CD4-positive, alpha-beta memory T cell (primary cell): ENCODE measurements around the gene TSEN34. TPM values are rescaled to one million over a fixed set of nuclear protein-coding genes. Genes with fewer than 3 reads are reported as not detected.
"Not testable (repeated sequence)": the region's sequence is repeated elsewhere in the genome, so short reads cannot be mapped to it uniquely, and the experiment has no call there.

ENCODE experiments used
- CTCF ChIA-PET: fragments of 350-600 bp; sonication (Branson Sonifier 250); formaldehyde crosslinking; loops from one replicate; lab custom pipeline; 2021; ENCODE audit warnings: inconsistent platforms; ENCODE audit not compliant: partially characterized antibody; lab: Charles Lee
- POLR2A ChIA-PET: fragments of 350-600 bp; sonication (Branson Sonifier 250); formaldehyde crosslinking; loops from one replicate; lab custom pipeline; 2021; ENCODE audit not compliant: partially characterized antibody; lab: Charles Lee
- DNase-seq, 5 donors: peaks; one replicate each; pipeline versions ENCODE4 v3.0.0 to v3.0.0-alpha.2; 2020 to 2022; ENCODE audit warnings: mixed read lengths in 1 of 5
- H3K27ac ChIP-seq: one replicate; pipeline ENCODE4 v1.7.0; 2013; ENCODE audit warnings: low read depth, low read length
- H3K27me3 ChIP-seq: 2 replicates; pipeline ENCODE4 v1.7.0; 2013; ENCODE audit warnings: mild to moderate bottlenecking, low read length, moderate library complexity; ENCODE audit not compliant: insufficient read depth
- H3K36me3 ChIP-seq: 2 replicates; pipeline ENCODE4 v1.7.0; 2013; ENCODE audit warnings: mild to moderate bottlenecking, low read length, moderate library complexity; ENCODE audit not compliant: insufficient read depth
- H3K4me1 ChIP-seq: 2 replicates; pipeline ENCODE4 v1.7.0; 2013; ENCODE audit warnings: mild to moderate bottlenecking, low read length, moderate library complexity; ENCODE audit not compliant: insufficient read depth
- H3K4me3 ChIP-seq, 2 donors: one replicate each; pipeline ENCODE4 v1.7.0; 2013; ENCODE audit warnings: low read length in 2 of 2, mild to moderate bottlenecking in 1 of 2
- H3K9me3 ChIP-seq, 2 donors: one replicate each; pipeline ENCODE4 v1.7.0; 2013; ENCODE audit warnings: low read length in 2 of 2, control low read depth in 1 of 2; ENCODE audit not compliant: control insufficient read depth in 1 of 2
- H3K27ac Mint-ChIP-seq, 7 donors: one replicate each; pipeline ENCODE4 v1.8.0; 2020 to 2021; ENCODE audit warnings: mixed read lengths in 7 of 7, mild to moderate bottlenecking in 6 of 7, inconsistent platforms in 3 of 7, moderate library complexity in 3 of 7
- H3K27me3 Mint-ChIP-seq, 2 donors: one replicate each; pipeline ENCODE4 v1.8.0; 2020 to 2021; ENCODE audit warnings: mixed read lengths in 2 of 2
- H3K36me3 Mint-ChIP-seq, 2 donors: one replicate each; pipeline ENCODE4 v1.8.0; 2020 to 2021; ENCODE audit warnings: mixed read lengths in 2 of 2, inconsistent platforms in 1 of 2, mild to moderate bottlenecking in 1 of 2
- H3K4me1 Mint-ChIP-seq, 4 donors: one replicate each; pipeline ENCODE4 v1.8.0; 2020 to 2021; ENCODE audit warnings: mixed read lengths in 4 of 4, mild to moderate bottlenecking in 1 of 4
- H3K4me3 Mint-ChIP-seq, 8 donors: one replicate each; pipeline ENCODE4 v1.8.0; 2020 to 2021; ENCODE audit warnings: mixed read lengths in 8 of 8, mild to moderate bottlenecking in 7 of 8, moderate library complexity in 6 of 8, inconsistent platforms in 3 of 8
- H3K9me3 Mint-ChIP-seq, 8 donors: one replicate each; pipeline ENCODE4 v1.8.0; 2020 to 2021; ENCODE audit warnings: mixed read lengths in 8 of 8, mild to moderate bottlenecking in 5 of 8, inconsistent platforms in 3 of 8, moderate library complexity in 1 of 8
- intact Hi-C: fragments of 100-400 bp; cut with micrococcal nuclease; formaldehyde crosslinking; loops from one replicate; pipeline ENCODE4 v1.15.1; 2023
- polyA plus RNA-seq, 2 donors: library from polyadenylated mRNA; unstranded; fragments of 300-500 nt; fragmentation: Illumina TruSeq; gene quantifications; one replicate each; pipeline ENCODE4 v1.2.3, GENCODE V29; 2021
- total RNA-seq, 2 experiments: library from RNA; stranded (reverse); gene quantifications; one replicate each; pipeline ENCODE4 v1.2.3, GENCODE V29; 2021

Gene TSEN34
- total and polyA plus RNA-seq, 4 experiments from 2014 or later, result 20.3 to 39.6 (median 24.5) TPM

DNA sequence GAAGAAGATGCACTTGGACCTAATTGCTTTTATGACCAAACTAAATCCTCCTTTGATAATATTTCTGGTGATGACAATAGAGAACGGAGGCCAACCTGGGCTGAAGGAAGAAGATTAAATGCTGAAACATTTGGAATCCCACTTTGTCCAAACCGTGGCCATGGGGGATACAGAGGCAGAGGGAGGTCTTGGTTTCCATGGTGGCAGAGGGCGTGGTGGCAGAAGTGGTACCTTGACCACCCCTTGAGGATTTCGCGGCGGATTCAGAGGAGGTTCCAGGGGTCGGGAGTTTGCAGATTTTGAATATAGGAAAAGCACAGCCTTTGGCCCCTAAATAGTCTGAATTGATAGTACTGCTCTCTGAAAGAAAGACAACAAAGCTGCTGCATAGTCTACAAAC is 38.9 kb downstream of the TSEN34 start:
- no peaks in the 10 kb centered on the region for H3K36me3 ChIP-seq
- peaks cover 18 to 21% of the 10 kb centered on the region in 2 donors for H3K27me3 Mint-ChIP-seq
- H3K27me3 ChIP-seq, result no peaks in the 10 kb centered on the region
- no peaks in the 10 kb centered on the region for H3K9me3 Mint-ChIP-seq
- CTCF ChIA-PET, result no interaction called here
- DNase-seq, result no peak
- no peak overlapping the region for H3K4me3 Mint-ChIP-seq
- no peaks in the 10 kb centered on the region for H3K36me3 Mint-ChIP-seq
- peaks cover 6% of the 10 kb centered on the region for H3K4me1 ChIP-seq
- no peaks in the 10 kb centered on the region for H3K9me3 ChIP-seq
- peaks cover 0 to 7% (median 3%) of the 10 kb centered on the region in 4 donors for H3K4me1 Mint-ChIP-seq
- no peak overlapping the region for H3K27ac ChIP-seq
- no peak overlapping the region for H3K4me3 ChIP-seq
- POLR2A ChIA-PET, result no interaction called here
- intact Hi-C loops, result no loop called here
- no peak overlapping the region for H3K27ac Mint-ChIP-seq

DNA sequence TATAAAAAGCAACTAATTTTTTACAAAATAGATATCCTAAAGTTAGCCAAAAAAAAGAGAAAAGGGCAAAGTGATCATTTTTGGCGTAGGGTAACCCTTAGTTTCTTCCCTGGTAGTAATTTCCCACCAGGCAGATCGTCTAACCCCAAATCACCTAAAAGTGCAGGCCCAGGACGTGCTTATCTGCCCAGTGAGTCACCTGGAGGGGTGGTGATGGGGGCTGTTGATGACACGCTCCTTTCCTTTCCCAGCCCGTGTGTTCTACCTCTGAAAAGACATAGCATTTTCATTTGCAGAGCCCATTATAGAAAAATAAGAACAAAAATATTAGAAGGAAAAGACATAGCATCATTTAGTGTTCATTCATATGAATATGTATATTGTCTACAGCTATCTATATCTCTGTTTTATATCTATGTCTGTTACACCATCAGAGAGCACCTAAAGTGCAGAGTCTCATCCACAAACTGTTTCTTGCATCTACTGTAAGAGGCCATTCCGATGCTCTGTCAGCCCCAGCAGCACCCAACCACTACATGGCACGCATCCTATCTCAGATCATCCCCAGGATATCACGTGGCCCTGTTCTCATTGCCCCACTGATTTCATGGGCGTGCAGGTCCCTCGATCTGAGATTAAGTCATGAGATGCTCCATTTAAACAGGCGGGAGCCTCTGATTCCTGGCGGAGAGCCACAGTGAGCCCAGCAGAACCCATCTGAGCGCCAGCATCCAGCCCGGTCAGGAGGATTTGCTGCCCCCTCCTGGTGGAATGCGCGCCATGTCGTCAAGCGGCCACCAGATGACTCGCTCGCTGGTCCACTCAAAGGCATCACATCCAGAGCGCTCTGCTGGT is 40.2 kb downstream of the TSEN34 start:
- H3K9me3 Mint-ChIP-seq, result no peaks in the 10 kb centered on the region
- ChIA-PET CTCF (interaction anchor here (1.1 kb wide), 1 partner anchor 63 kb away, joined by 4 read pairs; no protein-coding TSS in a partner anchor), POLR2A (no interaction called here)
- Histone ChIP-seq H3K9me3 (no peaks in the 10 kb centered on the region), H3K27me3 (no peaks in the 10 kb centered on the region), H3K4me3 (no peak overlapping the region), H3K36me3 (no peaks in the 10 kb centered on the region), H3K27ac (no peak overlapping the region), H3K4me1 (peaks cover 6% of the 10 kb centered on the region)
- DNase-seq, result peak; percentile 59 to 83 (median 75)
- H3K27me3 Mint-ChIP-seq, result peaks cover 18 to 21% of the 10 kb centered on the region in 2 donors
- intact Hi-C loops, result loop anchor here (1.0 kb wide), 2 partner anchors 42 to 63 kb away; partner anchors contain the start of gene MBOAT7
- H3K4me3 Mint-ChIP-seq, result peak overlapping the region in 1 of 8 donors; percentile 41
- no peaks in the 10 kb centered on the region for H3K36me3 Mint-ChIP-seq
- H3K4me1 Mint-ChIP-seq, result peaks cover 0 to 7% (median 3%) of the 10 kb centered on the region in 4 donors
- H3K27ac Mint-ChIP-seq, result no peak overlapping the region

DNA sequence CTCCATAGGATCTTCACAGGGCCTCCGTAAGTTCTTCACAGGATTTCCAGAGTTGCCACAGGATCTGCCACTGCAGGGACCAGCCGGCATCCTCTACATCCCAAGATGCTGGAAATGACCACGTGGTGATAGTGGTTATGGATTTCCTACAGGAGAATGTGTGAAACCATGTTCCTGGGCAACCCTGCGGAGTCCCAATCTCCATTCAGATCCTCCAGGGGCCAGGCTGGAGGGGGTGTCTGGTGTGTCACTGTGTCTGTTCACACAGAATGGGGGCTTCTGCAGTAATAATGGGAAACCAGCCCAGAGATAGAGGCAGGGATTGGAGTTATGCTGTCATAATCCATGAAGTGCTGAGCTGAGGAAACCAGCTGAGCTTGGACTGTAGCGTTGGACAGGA is 42.8 kb downstream of the TSEN34 start:
- H3K36me3 Mint-ChIP-seq, result no peaks in the 10 kb centered on the region
- intact Hi-C loops, result no loop called here
- no peaks in the 10 kb centered on the region for H3K9me3 Mint-ChIP-seq
- Histone ChIP-seq H3K9me3 (no peaks in the 10 kb centered on the region), H3K4me1 (peaks cover 6% of the 10 kb centered on the region), H3K4me3 (no peak overlapping the region), H3K27ac (no peak overlapping the region), H3K27me3 (no peaks in the 10 kb centered on the region), H3K36me3 (no peaks in the 10 kb centered on the region)
- H3K27ac Mint-ChIP-seq, result no peak overlapping the region
- peaks cover 0 to 7% (median 3%) of the 10 kb centered on the region in 4 donors for H3K4me1 Mint-ChIP-seq
- POLR2A ChIA-PET, result no interaction called here
- DNase-seq, result no peak
- no peak overlapping the region for H3K4me3 Mint-ChIP-seq
- H3K27me3 Mint-ChIP-seq, result peaks cover 19 to 20% of the 10 kb centered on the region in 2 donors
- CTCF ChIA-PET, result no interaction called here

DNA sequence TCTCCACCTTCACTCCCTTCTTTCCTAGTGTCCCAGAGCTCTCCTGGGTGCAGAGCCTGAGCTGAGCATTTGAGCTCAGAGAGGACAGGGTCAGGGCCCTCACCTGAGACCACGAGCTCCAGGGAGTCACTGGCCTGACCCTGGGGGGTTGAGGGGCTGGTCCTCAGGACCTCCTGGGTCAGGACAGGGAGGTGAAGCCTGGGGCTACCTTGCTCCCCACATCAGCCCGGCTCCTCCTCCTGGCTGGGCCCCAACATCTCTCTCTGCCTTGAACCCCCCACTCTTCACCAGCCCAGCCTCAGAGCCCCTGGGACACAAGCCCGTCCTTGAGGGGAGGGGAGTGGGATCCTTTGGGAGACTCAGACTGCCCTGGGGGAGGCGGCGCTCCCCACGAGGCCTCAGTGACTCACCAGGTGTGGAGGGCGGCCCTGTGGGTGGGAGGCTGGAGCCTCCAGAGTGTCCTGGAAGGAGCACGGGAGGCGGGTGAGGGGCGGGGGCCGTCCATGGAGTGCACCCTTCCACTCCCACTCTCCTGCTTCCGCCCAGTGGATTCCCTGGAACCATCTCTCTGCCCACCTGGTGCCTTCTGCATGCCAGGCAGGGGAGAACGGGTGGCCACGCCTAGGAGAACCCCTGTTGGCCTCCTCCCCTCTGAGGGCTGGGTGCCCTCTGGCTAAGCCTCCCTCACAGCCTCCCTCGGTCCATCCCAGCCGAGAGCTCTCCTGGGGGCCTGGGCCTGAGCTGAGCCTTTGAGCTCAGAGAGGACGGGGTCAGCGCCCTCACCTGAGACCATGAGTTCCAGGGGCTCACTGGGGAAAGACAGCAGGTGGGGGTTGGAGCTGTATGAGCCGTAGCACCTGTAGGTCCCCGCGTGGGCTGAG is 48.6 kb downstream of the TSEN34 start:
- H3K27ac Mint-ChIP-seq, POLR2A ChIA-PET, CTCF ChIA-PET, intact Hi-C loops, H3K4me3 Mint-ChIP-seq, DNase-seq, H3K27me3 Mint-ChIP-seq, H3K9me3 Mint-ChIP-seq, H3K27me3 ChIP-seq, H3K4me1 ChIP-seq, H3K36me3 Mint-ChIP-seq, H3K9me3 ChIP-seq, H3K4me3 ChIP-seq, H3K27ac ChIP-seq, H3K36me3 ChIP-seq, H3K4me1 Mint-ChIP-seq: not testable (repeated sequence)

GRCh38 chr19:54240372-54241336 is 49.5 kb downstream of the TSEN34 start:
- CTCF ChIA-PET, H3K27me3 Mint-ChIP-seq, H3K4me1 ChIP-seq: not testable (repeated sequence)

DNA sequence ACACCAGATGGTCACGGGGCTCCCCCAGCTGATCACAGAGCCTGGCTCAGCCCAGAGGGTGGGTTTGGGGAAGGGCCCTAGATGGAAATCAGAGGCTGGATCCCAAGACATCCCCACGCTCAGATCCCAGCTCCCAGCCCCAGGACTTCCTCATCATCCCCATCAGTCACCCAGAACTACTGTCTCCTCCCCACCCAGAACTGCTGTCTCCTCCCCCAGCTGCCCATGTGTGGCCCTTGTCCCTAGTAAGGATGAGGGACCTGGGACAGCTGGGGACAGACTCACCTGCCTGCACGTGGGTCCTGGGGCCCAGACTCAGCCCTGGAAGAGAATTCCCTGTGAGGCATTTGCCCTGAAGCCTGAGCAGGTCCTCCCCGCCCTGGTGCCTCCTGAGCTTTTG is 51.1 kb downstream of the TSEN34 start:
- intact Hi-C loops, H3K4me3 ChIP-seq, H3K4me1 ChIP-seq, H3K27ac ChIP-seq, H3K27ac Mint-ChIP-seq, H3K4me1 Mint-ChIP-seq, DNase-seq, H3K27me3 Mint-ChIP-seq, H3K36me3 Mint-ChIP-seq, H3K36me3 ChIP-seq, H3K27me3 ChIP-seq, H3K9me3 ChIP-seq, H3K9me3 Mint-ChIP-seq, H3K4me3 Mint-ChIP-seq, CTCF ChIA-PET: not testable (repeated sequence)
- POLR2A ChIA-PET, result interaction anchor here (1.4 kb wide), 1 partner anchor 53 kb away, joined by 3 read pairs; the partner anchor contains the start of gene MBOAT7

More at GRCh38 chr19:54240372-54241336, 49.5 kb downstream of the TSEN34 start:
- H3K9me3 ChIP-seq, H3K4me3 Mint-ChIP-seq, H3K36me3 Mint-ChIP-seq, H3K27ac ChIP-seq, POLR2A ChIA-PET, H3K4me1 Mint-ChIP-seq, intact Hi-C loops, H3K27me3 ChIP-seq, H3K9me3 Mint-ChIP-seq, H3K36me3 ChIP-seq, DNase-seq, H3K27ac Mint-ChIP-seq, H3K4me3 ChIP-seq: not testable (repeated sequence)
